K562 (cell line): ENCODE data around the gene XRCC5. TPM values are rescaled to one million over a fixed set of nuclear protein-coding genes. Genes with fewer than 3 reads are reported as not detected.

Source experiments
- ATAC-seq: fragments of 200-7000 bp; cut with Tn5 transposase; 3 replicates; pipeline ENCODE4 v1.9.1; 2020; ENCODE audit warnings: moderate library complexity
- BruUV-seq: library from RNA; stranded (reverse); fragments of 400-500 nt; replicated peaks from 2 replicates; lab custom pipeline; 2021; lab: Mats Ljungman, UMichigan
- CTCF ChIA-PET: fragments of 300-600 bp; formaldehyde crosslinking; extraction: SDS; loops from one replicate; lab custom pipeline; 2021; ENCODE audit warnings: low intra/inter-chr PET ratio; lab: Yijun Ruan, JAX
- POLR2A ChIA-PET: fragments of 300-600, 350-650 bp; sonication (Branson Sonifier 250); formaldehyde crosslinking; extraction: SDS; loops from one replicate; lab custom pipeline; 2021; ENCODE audit warnings: antibody characterized with exemption, inconsistent platforms; lab: Yijun Ruan, JAX
- DNase-seq, 4 experiments: peaks; one replicate each; pipeline versions ENCODE4 v3.0.0 to v3.0.0-alpha.2; 2011 to 2018; ENCODE audit warnings: low spot score in 3 of 4, mixed read lengths in 3 of 4; ENCODE audit errors: extremely low read depth in 1 of 4
- FAIRE-seq: peaks from 2 replicates; lab custom pipeline; 2011; peaks lifted over from hg19 to GRCh38; lab: Jason Lieb, UNC
- H2AFZ ChIP-seq: 2 replicates; pipeline ENCODE4 v1.6.0; 2011; ENCODE audit warnings: low read depth, low read length, control low read depth, inconsistent platforms
- H3K27ac ChIP-seq: fragments of 200-600 bp; 3 replicates; pipeline ENCODE4 v1.8.0; 2011; ENCODE audit warnings: low read depth, mild to moderate bottlenecking, control low read depth, inconsistent platforms, low read length, moderate library complexity, mixed read lengths; ENCODE audit errors: extremely low read depth
- H3K27me3 ChIP-seq, 2 experiments: fragments of 300-600 bp in 1 of 2; 2 replicates in 1 of 2; 3 replicates in 1 of 2; pipeline versions ENCODE4 v1.6.0 to v1.8.0; 2011; ENCODE audit warnings: inconsistent platforms in 2 of 2, low read length in 2 of 2, mild to moderate bottlenecking in 1 of 2, mixed read lengths in 1 of 2, moderate library complexity in 1 of 2; ENCODE audit not compliant: control insufficient read depth in 2 of 2, insufficient read depth in 2 of 2
- H3K36me3 ChIP-seq: fragments of 300-600 bp; 3 replicates; pipeline ENCODE4 v1.8.0; 2011; ENCODE audit warnings: mild to moderate bottlenecking, low read length, inconsistent platforms; ENCODE audit not compliant: control insufficient read depth, insufficient read depth
- H3K4me1 ChIP-seq, 2 experiments: fragments of 200-600 bp in 1 of 2; replicated peaks in 1 of 2; 2 replicates in 1 of 2; 3 replicates in 1 of 2; pipeline versions ENCODE4 v1.5.1 to v1.8.0; 2011; ENCODE audit warnings: inconsistent platforms in 2 of 2, low read length in 2 of 2, mild to moderate bottlenecking in 1 of 2, mixed read lengths in 1 of 2, moderate library complexity in 1 of 2; ENCODE audit not compliant: control insufficient read depth in 2 of 2, insufficient read depth in 2 of 2
- H3K4me2 ChIP-seq: 2 replicates; pipeline ENCODE4 v1.6.1; 2011; ENCODE audit warnings: low read length, control low read depth, inconsistent platforms, mixed read lengths; ENCODE audit not compliant: insufficient read depth
- H3K4me3 ChIP-seq: fragments of 200-600 bp; sonication (generic), shearing (Covaris generic); 2 replicates; pipeline ENCODE4 v1.5.1; 2016; ENCODE audit warnings: control low read depth, inconsistent platforms
- H3K79me2 ChIP-seq: fragments of 200-600 bp; 3 replicates; pipeline ENCODE4 v1.8.0; 2011; ENCODE audit warnings: low read length, inconsistent platforms; ENCODE audit not compliant: control insufficient read depth, insufficient read depth
- H3K9ac ChIP-seq, 2 experiments: 2 replicates each; pipeline versions ENCODE4 v1.6.0 to v1.6.1; 2011; ENCODE audit warnings: low read depth in 2 of 2, low read length in 2 of 2, control low read depth in 1 of 2, inconsistent platforms in 1 of 2, mild to moderate bottlenecking in 1 of 2, mixed read lengths in 1 of 2; ENCODE audit not compliant: insufficient read depth in 1 of 2
- H3K9me1 ChIP-seq: one replicate; pipeline ENCODE4 v1.6.0; 2011; ENCODE audit warnings: inconsistent platforms, mild to moderate bottlenecking, low read length, moderate library complexity; ENCODE audit not compliant: control insufficient read depth, insufficient read depth
- H3K9me3 ChIP-seq: replicated peaks from 2 replicates; pipeline ENCODE4 v1.5.1; 2011; ENCODE audit warnings: low read depth, low read length, inconsistent platforms; ENCODE audit not compliant: control insufficient read depth, insufficient read depth
- H4K20me1 ChIP-seq: replicated peaks from 2 replicates; pipeline ENCODE4 v1.6.1; 2011; ENCODE audit warnings: low read length, inconsistent platforms, mixed read lengths; ENCODE audit not compliant: control insufficient read depth, insufficient read depth
- C11orf30 ChIP-seq: fragments of 450-650 bp; IDR thresholded peaks from 2 replicates; pipeline ENCODE4 v1.6.1; 2016; ENCODE audit warnings: low read depth, mild to moderate bottlenecking
- FOXM1 ChIP-seq, 2 experiments: fragments of 450-650 bp in 1 of 2; sonication (generic) in 1 of 2; formaldehyde crosslinking in 1 of 2; IDR thresholded peaks; 2 replicates each; pipeline versions ENCODE4 v1.6.1 to v1.9.0; 2017 to 2022; ENCODE audit warnings: low read depth in 2 of 2, mild to moderate bottlenecking in 2 of 2, missing genetic modification reagents in 1 of 2, moderate library complexity in 1 of 2
- HNRNPLL ChIP-seq: fragments of 200-400 bp; formaldehyde crosslinking; IDR thresholded peaks from 2 replicates; pipeline ENCODE4 v1.6.1; 2017; ENCODE audit warnings: low read length, low read depth, mild to moderate bottlenecking; ENCODE audit not compliant: poor library complexity, severe bottlenecking
- MYBL2 ChIP-seq, 2 experiments: fragments of 450-650 bp in 1 of 2; sonication (generic) in 1 of 2; formaldehyde crosslinking in 1 of 2; IDR thresholded peaks; 2 replicates each; pipeline versions ENCODE4 v1.6.1 to v1.8.1; 2017 to 2022; ENCODE audit warnings: borderline replicate concordance in 1 of 2, inconsistent platforms in 1 of 2, low read depth in 1 of 2, mild to moderate bottlenecking in 1 of 2, missing genetic modification reagents in 1 of 2, moderate library complexity in 1 of 2
- POU5F1 ChIP-seq: fragments of 150-350 bp; IDR thresholded peaks from 2 replicates; pipeline ENCODE4 v1.6.1; 2014; ENCODE audit warnings: borderline replicate concordance, low read length, low read depth, mild to moderate bottlenecking; ENCODE audit not compliant: partially characterized antibody
- PURB ChIP-seq: sonication (generic); formaldehyde crosslinking; IDR thresholded peaks from 2 replicates; pipeline ENCODE4 v1.9.0; 2021; ENCODE audit warnings: low read depth, mild to moderate bottlenecking, missing genetic modification reagents
- SP1 ChIP-seq: sonication (generic); formaldehyde crosslinking; IDR thresholded peaks from 2 replicates; pipeline ENCODE4 v1.8.1; 2022; ENCODE audit warnings: mild to moderate bottlenecking, missing genetic modification reagents
- TEAD4 ChIP-seq, 2 experiments: sonication (generic) in 1 of 2; formaldehyde crosslinking in 1 of 2; IDR thresholded peaks; 2 replicates each; pipeline versions ENCODE4 v1.6.1 to v1.8.0; 2012 to 2022; ENCODE audit warnings: borderline replicate concordance in 1 of 2, inconsistent platforms in 1 of 2, low read length in 1 of 2, mild to moderate bottlenecking in 1 of 2, missing genetic modification reagents in 1 of 2
- ZNF444 ChIP-seq: fragments of 250-450 bp; sonication (Bioruptor Pico); IDR thresholded peaks from 2 replicates; pipeline ENCODE4 v1.4.0; 2020; ENCODE audit warnings: mild to moderate bottlenecking, moderate library complexity
- ZNF76 ChIP-seq: fragments of 250-450 bp; sonication (Bioruptor Pico); IDR thresholded peaks from 2 replicates; pipeline ENCODE4 v1.4.0; 2020; ENCODE audit warnings: mild to moderate bottlenecking, moderate library complexity, borderline replicate concordance
- WGBS: fragments of 100-300 bp; shearing (Covaris generic); methylation state at CpG from one replicate; pipeline ENCODE4 v1.1.6; 2016; ENCODE audit warnings: low coverage, mixed read lengths; ENCODE audit not compliant: insufficient coverage; ENCODE audit errors: missing lambda C conversion rate; 5-methylcytosine and 5-hydroxymethylcytosine counted together
- in situ Hi-C: fragments of 300-500 bp; cut with MboI; formaldehyde crosslinking; loops from 4 replicates; pipeline ENCODE4 v1.15.0; 2018; ENCODE audit warnings: inconsistent platforms, mixed read lengths
- intact Hi-C: fragments of 100-400 bp; cut with micrococcal nuclease; formaldehyde crosslinking; loops from 2 replicates; pipeline ENCODE4 v1.14.2; 2022
- polyA plus RNA-seq, 8 experiments: library from polyadenylated mRNA; depleted of rRNA in 4 of 8; stranded (reverse) in 5 of 8; unstranded in 3 of 8; fragments of >200 nt; fragmentation: Nextera tagmentation in 2 of 8; fragmentation: Illumina TruSeq in 1 of 8; extraction: Ambion mirVana in 2 of 8; extraction: Trizol in 1 of 8; gene quantifications; 2 replicates each; pipeline versions ENCODE4 v1.2.1 to v1.2.3, GENCODE V29; 2011 to 2014; ENCODE audit warnings: inconsistent platforms in 1 of 8, missing spikeins in 1 of 8
- total RNA-seq, 7 experiments: library from RNA; depleted of rRNA in 6 of 7; stranded (reverse); fragments of >200 nt in 6 of 7; fragmentation: Illumina TruSeq in 2 of 7; extraction: Trizol in 2 of 7; gene quantifications; 2 replicates each; pipeline versions ENCODE4 v1.2.1 to v1.2.3, GENCODE V29; 2011 to 2021; ENCODE audit warnings: low replicate concordance in 1 of 7
- TF ChIP-seq, protein P1 (sequence below): sonication (generic); formaldehyde crosslinking; IDR thresholded peaks from 2 replicates; pipeline ENCODE4 v1.8.1; 2023; ENCODE audit warnings: missing genetic modification reagents, mild to moderate bottlenecking, borderline replicate concordance
- TF ChIP-seq, protein P2 (sequence below), 2 experiments: IDR thresholded peaks; 2 replicates each; pipeline ENCODE4 v1.6.1; 2012; ENCODE audit warnings: improper control_type of control experiment in 2 of 2, low read depth in 2 of 2, low read length in 2 of 2, borderline replicate concordance in 1 of 2

Gene XRCC5
- total and polyA plus RNA-seq, 9 of the 15 experiments (the other 6 are each of a cell fraction or from before 2014, with no cell fraction given), result 168 to 551 (median 297) TPM

DNA sequence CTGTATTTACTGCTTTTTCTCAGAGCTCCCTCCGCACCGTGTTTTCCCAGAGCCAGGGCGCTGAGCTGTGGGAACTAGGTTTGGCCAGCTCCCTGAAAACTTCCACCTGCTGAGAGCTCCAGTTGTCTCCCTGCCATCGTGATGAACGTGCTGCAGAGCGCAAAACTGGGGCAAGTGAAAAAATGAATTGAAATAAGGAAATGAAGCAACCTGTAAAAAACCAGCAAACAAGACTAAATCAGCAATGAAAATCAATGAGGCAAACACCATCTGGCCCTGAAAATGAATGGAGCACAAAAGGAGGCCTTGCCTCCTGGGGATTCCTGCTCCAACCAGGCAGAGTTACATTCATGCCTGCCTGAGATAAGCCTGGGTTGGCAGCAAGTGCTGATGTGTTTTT is 133.2 kb downstream of the XRCC5 start:
- Histone ChIP-seq H3K9me3 (no peaks in the 10 kb centered on the region), H3K9me1 (no peaks in the 10 kb centered on the region), H3K27me3 (no peaks in the 10 kb centered on the region), H3K4me1 (no peaks in the 10 kb centered on the region), H4K20me1 (no peaks in the 10 kb centered on the region), H3K79me2 (no peaks in the 10 kb centered on the region), H3K4me3 (no peak overlapping the region), H3K4me2 (no peak overlapping the region), H3K9ac (no peak overlapping the region), H2AFZ (no peak overlapping the region), H3K27ac (no peak overlapping the region), H3K36me3 (no peaks in the 10 kb centered on the region)
- ChIA-PET POLR2A (no interaction called here), CTCF (no interaction called here)
- in situ Hi-C loops, result no loop called here
- no TSS peak for BruUV-seq
- 22% methylated on average over 6 of the region's 6 CpGs for WGBS
- DNase-seq (no peak), ATAC-seq (no peak), FAIRE-seq (no peak)
- intact Hi-C loops, result no loop called here
- TF ChIP-seq TEAD4 (IDR thresholded peaks at IDR 0.05; ENCODE audit: low read length) (no peak), TEAD4 (CRISPR knock-in tag; IDR thresholded peaks at IDR 0.05; ENCODE audit: borderline replicate concordance) (no peak), ZNF444 (CRISPR knock-in tag) (no peak), PURB (CRISPR knock-in tag) (no peak), ZNF76 (no peak), MYBL2 (IDR thresholded peaks at IDR 0.05; ENCODE audit: low read depth) (no peak), MYBL2 (CRISPR knock-in tag; IDR thresholded peaks at IDR 0.05; ENCODE audit: borderline replicate concordance) (no peak), HNRNPLL (no peak), C11orf30 (no peak), FOXM1 (IDR thresholded peaks at IDR 0.05; ENCODE audit: low read depth) (no peak), FOXM1 (CRISPR knock-in tag; IDR thresholded peaks at IDR 0.05; ENCODE audit: low read depth) (no peak), POU5F1 (no peak), SP1 (CRISPR knock-in tag) (no peak)
- TF ChIP-seq, protein P1, sequence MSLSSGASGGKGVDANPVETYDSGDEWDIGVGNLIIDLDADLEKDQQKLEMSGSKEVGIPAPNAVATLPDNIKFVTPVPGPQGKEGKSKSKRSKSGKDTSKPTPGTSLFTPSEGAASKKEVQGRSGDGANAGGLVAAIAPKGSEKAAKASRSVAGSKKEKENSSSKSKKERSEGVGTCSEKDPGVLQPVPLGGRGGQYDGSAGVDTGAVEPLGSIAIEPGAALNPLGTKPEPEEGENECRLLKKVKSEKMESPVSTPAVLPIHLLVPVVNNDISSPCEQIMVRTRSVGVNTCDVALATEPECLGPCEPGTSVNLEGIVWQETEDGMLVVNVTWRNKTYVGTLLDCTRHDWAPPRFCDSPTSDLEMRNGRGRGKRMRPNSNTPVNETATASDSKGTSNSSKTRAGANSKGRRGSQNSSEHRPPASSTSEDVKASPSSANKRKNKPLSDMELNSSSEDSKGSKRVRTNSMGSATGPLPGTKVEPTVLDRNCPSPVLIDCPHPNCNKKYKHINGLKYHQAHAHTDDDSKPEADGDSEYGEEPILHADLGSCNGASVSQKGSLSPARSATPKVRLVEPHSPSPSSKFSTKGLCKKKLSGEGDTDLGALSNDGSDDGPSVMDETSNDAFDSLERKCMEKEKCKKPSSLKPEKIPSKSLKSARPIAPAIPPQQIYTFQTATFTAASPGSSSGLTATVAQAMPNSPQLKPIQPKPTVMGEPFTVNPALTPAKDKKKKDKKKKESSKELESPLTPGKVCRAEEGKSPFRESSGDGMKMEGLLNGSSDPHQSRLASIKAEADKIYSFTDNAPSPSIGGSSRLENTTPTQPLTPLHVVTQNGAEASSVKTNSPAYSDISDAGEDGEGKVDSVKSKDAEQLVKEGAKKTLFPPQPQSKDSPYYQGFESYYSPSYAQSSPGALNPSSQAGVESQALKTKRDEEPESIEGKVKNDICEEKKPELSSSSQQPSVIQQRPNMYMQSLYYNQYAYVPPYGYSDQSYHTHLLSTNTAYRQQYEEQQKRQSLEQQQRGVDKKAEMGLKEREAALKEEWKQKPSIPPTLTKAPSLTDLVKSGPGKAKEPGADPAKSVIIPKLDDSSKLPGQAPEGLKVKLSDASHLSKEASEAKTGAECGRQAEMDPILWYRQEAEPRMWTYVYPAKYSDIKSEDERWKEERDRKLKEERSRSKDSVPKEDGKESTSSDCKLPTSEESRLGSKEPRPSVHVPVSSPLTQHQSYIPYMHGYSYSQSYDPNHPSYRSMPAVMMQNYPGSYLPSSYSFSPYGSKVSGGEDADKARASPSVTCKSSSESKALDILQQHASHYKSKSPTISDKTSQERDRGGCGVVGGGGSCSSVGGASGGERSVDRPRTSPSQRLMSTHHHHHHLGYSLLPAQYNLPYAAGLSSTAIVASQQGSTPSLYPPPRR, result no peak
- TF ChIP-seq, protein P2, sequence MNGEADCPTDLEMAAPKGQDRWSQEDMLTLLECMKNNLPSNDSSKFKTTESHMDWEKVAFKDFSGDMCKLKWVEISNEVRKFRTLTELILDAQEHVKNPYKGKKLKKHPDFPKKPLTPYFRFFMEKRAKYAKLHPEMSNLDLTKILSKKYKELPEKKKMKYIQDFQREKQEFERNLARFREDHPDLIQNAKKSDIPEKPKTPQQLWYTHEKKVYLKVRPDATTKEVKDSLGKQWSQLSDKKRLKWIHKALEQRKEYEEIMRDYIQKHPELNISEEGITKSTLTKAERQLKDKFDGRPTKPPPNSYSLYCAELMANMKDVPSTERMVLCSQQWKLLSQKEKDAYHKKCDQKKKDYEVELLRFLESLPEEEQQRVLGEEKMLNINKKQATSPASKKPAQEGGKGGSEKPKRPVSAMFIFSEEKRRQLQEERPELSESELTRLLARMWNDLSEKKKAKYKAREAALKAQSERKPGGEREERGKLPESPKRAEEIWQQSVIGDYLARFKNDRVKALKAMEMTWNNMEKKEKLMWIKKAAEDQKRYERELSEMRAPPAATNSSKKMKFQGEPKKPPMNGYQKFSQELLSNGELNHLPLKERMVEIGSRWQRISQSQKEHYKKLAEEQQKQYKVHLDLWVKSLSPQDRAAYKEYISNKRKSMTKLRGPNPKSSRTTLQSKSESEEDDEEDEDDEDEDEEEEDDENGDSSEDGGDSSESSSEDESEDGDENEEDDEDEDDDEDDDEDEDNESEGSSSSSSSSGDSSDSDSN (IDR thresholded peaks at IDR 0.05; ENCODE audit: borderline replicate concordance in 1 of 2, low read depth in 2 of 2, low read length in 2 of 2), result no peak
